ENCODE results near the gene MED13L. TPM values are rescaled to one million over a fixed set of nuclear protein-coding genes. Genes with fewer than 3 reads are reported as not detected.

Gene MED13L
- total RNA-seq, 2 donors from 2014 or later = 55.0 to 64.1 TPM

GRCh38 chr12:116161588-116161987 lies 115.9 kb downstream of the MED13L start:
- Histone ChIP-seq H3K27me3 (no peaks in the 10 kb centered on the region), H3K4me3 (no peak overlapping the region), H3K36me3 (no peaks in the 10 kb centered on the region), H3K4me1 (peaks cover 0 to 64% of the 10 kb centered on the region in 2 donors), H3K9me3 (no peaks in the 10 kb centered on the region), H3K27ac (no peak overlapping the region)
- TF ChIP-seq CTCF (IDR thresholded peaks at IDR 0.05) = no peak
- DNase-seq (ENCODE audit: low spot score) = no peak

GRCh38 chr12:116160883-116161458 lies 116.5 kb downstream of the MED13L start:
- DNase-seq (ENCODE audit: low spot score) = no peak
- H3K27me3 ChIP-seq = no peaks in the 10 kb centered on the region

GRCh38 chr12:116160231-116160630 lies 117.3 kb downstream of the MED13L start:
- Histone ChIP-seq H3K27ac (no peak overlapping the region), H3K36me3 (no peaks in the 10 kb centered on the region), H3K27me3 (no peaks in the 10 kb centered on the region), H3K4me3 (no peak overlapping the region), H3K4me1 (peaks cover 0 to 51% of the 10 kb centered on the region in 2 donors), H3K9me3 (no peaks in the 10 kb centered on the region)
- DNase-seq (ENCODE audit: low spot score) = no peak
- TF ChIP-seq CTCF (IDR thresholded peaks at IDR 0.05) = no peak

More at GRCh38 chr12:116160883-116161458, 116.5 kb downstream of the MED13L start:
- H3K27ac ChIP-seq = no peak overlapping the region
- no peaks in the 10 kb centered on the region for H3K36me3 ChIP-seq
- peaks cover 0 to 58% of the 10 kb centered on the region in 2 donors for H3K4me1 ChIP-seq
- no peak overlapping the region for H3K4me3 ChIP-seq
- no peak for TF ChIP-seq CTCF (IDR thresholded peaks at IDR 0.05)
- H3K9me3 ChIP-seq = no peaks in the 10 kb centered on the region

- no peaks in the 10 kb centered on the region for H3K36me3 ChIP-seq
- no peaks in the 10 kb centered on the region for H3K9me3 ChIP-seq
- no peak for DNase-seq (ENCODE audit: low spot score)
- no peak overlapping the region for H3K4me3 ChIP-seq
- no peaks in the 10 kb centered on the region for H3K27me3 ChIP-seq
- no peak for TF ChIP-seq CTCF (IDR thresholded peaks at IDR 0.05)
- no peak overlapping the region for H3K27ac ChIP-seq
- H3K4me1 ChIP-seq = peaks cover 0 to 47% of the 10 kb centered on the region in 2 donors
Measured at GRCh38 chr12:116159593-116160200, 117.8 kb downstream of the MED13L start.

- Histone ChIP-seq H3K36me3 (no peaks in the 10 kb centered on the region), H3K4me1 (peaks cover 0 to 44% of the 10 kb centered on the region in 2 donors), H3K4me3 (no peak overlapping the region), H3K27me3 (no peaks in the 10 kb centered on the region), H3K9me3 (no peaks in the 10 kb centered on the region), H3K27ac (no peak overlapping the region)
- no peak for DNase-seq (ENCODE audit: low spot score)
- TF ChIP-seq CTCF (IDR thresholded peaks at IDR 0.05) = no peak
Measured at GRCh38 chr12:116159175-116159574, 118.3 kb downstream of the MED13L start.

All from right atrium auricular region (tissue), 2 donors.